ENCODE results near the gene KLRC4. TPM values are rescaled to one million over a fixed set of nuclear protein-coding genes. Genes with fewer than 3 reads are reported as not detected.

KLRC4 gene
- total and polyA plus RNA-seq, 10 of the 15 experiments (the other 5 are each of a cell fraction or from before 2014, with no cell fraction given) = 0.07 to 0.34 TPM; not detected in 8

DNA sequence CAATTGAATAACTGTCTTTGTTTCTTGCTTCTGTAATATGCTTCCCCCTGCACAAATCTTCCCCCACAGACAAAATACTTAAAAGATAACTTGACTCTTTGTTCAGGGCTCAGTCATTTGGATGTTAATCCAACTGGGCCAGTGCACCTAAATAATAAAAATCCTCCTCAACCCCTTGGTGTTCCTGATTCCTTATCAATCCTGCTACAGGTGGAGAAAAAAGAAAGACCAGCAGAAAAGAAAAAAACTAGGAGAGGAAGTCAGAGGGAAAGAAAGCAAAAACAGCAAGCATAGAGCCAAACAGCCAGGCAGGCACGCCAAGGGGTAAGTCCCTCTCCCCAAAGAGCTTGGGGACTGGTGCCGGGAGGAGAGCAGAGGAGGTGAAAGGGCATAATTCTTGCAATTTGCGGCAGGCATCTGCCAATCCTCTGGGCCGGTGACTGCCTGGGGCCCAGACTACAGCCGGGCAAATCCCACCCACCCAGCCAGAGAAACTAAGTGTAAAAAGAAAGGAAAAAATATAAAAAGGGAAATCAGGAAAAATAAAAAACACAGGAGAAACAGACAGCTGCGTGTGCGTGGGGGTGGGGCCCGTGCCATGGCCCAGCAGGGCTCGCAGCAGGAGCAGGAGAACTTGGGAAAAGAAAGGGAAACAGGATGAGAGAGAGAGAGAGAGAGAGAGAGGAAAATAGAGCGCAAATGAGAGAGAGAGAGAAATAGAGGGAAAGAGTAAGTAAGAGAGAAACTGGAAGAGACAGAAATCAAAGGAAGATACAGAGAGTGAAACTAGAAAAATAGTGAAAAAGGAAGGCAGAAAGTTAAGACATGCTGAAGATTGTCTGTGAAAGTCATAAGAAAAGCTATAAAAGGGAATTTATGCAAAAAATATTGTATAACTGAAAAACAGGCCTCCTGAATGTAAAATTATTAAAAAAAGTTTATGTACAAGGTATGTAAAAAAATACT is 41.1 kb downstream of the KLRC4 start:
- H3K4me3 ChIP-seq = no peak overlapping the region
- ChIA-PET CTCF (interaction anchor here (1.2 to 4.0 kb wide), 2 partner anchors 37 to 43 kb away, joined by 3 to 30 read pairs; no protein-coding TSS in a partner anchor), SMC1A (ENCODE audit: uncharacterized antibody, unreplicated experiment) (interaction anchor here (2.3 to 6.5 kb wide), 3 partner anchors 27 to 192 kb away, joined by 21 to 51 read pairs (median 41); partner anchors contain the start of gene KLRC4), POLR2A (interaction anchor here (0.7 kb wide), 1 partner anchor 631 kb away, joined by 3 read pairs; no protein-coding TSS in a partner anchor), RAD21 (ENCODE audit: unreplicated experiment) (interaction anchor here (6.0 kb wide), 1 partner anchor 25 kb away, joined by 75 read pairs; no protein-coding TSS in a partner anchor)
- intact Hi-C loops (cut with micrococcal nuclease; ENCODE audit: unreplicated experiment) = no loop called here
- in situ Hi-C loops (cut with MboI) = no loop called here
- no peaks in the 10 kb centered on the region for H3K79me2 ChIP-seq (ENCODE audit: control insufficient read depth, insufficient read depth, low read length)
- H3K4me1 ChIP-seq (ENCODE audit: control insufficient read depth, insufficient read depth, low read length) = peaks cover 11% of the 10 kb centered on the region
- WGBS (ENCODE audit: insufficient coverage, insufficient replicate concordance, low lambda C conversion rate, missing lambda C conversion rate) = 70% methylated on average over 10 of the region's 10 CpGs
- DNase-seq (ENCODE audit: low read depth, low spot score) (no peak), FAIRE-seq (no peak), ATAC-seq (no peak)
- H3K9me3 ChIP-seq (replicated peaks; ENCODE audit: control insufficient read depth, insufficient read depth, low read length) = peaks cover 6% of the 10 kb centered on the region; the same call in 2 of the 3 replicates
- no peak overlapping the region for H3K4me2 ChIP-seq (ENCODE audit: control insufficient read depth, insufficient read depth)
- H2AFZ ChIP-seq (ENCODE audit: control insufficient read depth, low read depth, low read length) = no peak overlapping the region
- no peaks in the 10 kb centered on the region for H4K20me1 ChIP-seq (ENCODE audit: control insufficient read depth, insufficient read depth)
- no peak overlapping the region for H3K27ac ChIP-seq (ENCODE audit: control insufficient read depth, insufficient read depth)
- BruUV-seq (replicated peaks) = no TSS peak
- H3K27me3 ChIP-seq (replicated peaks in 1 of 2; ENCODE audit: control insufficient read depth in 2 of 2, insufficient read depth in 2 of 2, low read length in 1 of 2) = no peaks in the 10 kb centered on the region
- H3K36me3 ChIP-seq (ENCODE audit: control insufficient read depth in 2 of 2, insufficient read depth in 2 of 2, low read length in 1 of 2) = no peaks in the 10 kb centered on the region; a peak in 1 of 4 replicates
- no peak overlapping the region for H3K9ac ChIP-seq (ENCODE audit: control insufficient read depth, insufficient read depth, low read length)
- TF ChIP-seq, protein P1, sequence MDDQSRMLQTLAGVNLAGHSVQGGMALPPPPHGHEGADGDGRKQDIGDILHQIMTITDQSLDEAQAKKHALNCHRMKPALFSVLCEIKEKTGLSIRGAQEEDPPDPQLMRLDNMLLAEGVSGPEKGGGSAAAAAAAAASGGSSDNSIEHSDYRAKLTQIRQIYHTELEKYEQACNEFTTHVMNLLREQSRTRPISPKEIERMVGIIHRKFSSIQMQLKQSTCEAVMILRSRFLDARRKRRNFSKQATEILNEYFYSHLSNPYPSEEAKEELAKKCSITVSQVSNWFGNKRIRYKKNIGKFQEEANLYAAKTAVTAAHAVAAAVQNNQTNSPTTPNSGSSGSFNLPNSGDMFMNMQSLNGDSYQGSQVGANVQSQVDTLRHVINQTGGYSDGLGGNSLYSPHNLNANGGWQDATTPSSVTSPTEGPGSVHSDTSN (IDR thresholded peaks at IDR 0.05; ENCODE audit: insufficient replicate concordance, low read depth, low read length) = no peak
- TF ChIP-seq IRF5 (IDR thresholded peaks at IDR 0.05; ENCODE audit: borderline replicate concordance) (no peak), ZBTB11 (CRISPR knock-in tag; IDR thresholded peaks at IDR 0.05) (no peak), POU2F2 (IDR thresholded peaks at IDR 0.05; ENCODE audit: borderline replicate concordance, low read depth, low read length) (no peak), SKIL (IDR thresholded peaks at IDR 0.05; ENCODE audit: low read depth, poor library complexity, severe bottlenecking) (no peak), ZNF217 (IDR thresholded peaks at IDR 0.05) (no peak), ETV6 (conservative IDR thresholded peaks at IDR 0.05 in 1 of 2, IDR thresholded peaks at IDR 0.05 in 1 of 2; ENCODE audit: borderline replicate concordance in 1 of 2, low read depth in 1 of 2) (no peak)
- TF ChIP-seq, protein P2, sequence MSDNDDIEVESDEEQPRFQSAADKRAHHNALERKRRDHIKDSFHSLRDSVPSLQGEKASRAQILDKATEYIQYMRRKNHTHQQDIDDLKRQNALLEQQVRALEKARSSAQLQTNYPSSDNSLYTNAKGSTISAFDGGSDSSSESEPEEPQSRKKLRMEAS (IDR thresholded peaks at IDR 0.05; ENCODE audit: low read depth, low read length) = no peak
- TF ChIP-seq, protein P3, sequence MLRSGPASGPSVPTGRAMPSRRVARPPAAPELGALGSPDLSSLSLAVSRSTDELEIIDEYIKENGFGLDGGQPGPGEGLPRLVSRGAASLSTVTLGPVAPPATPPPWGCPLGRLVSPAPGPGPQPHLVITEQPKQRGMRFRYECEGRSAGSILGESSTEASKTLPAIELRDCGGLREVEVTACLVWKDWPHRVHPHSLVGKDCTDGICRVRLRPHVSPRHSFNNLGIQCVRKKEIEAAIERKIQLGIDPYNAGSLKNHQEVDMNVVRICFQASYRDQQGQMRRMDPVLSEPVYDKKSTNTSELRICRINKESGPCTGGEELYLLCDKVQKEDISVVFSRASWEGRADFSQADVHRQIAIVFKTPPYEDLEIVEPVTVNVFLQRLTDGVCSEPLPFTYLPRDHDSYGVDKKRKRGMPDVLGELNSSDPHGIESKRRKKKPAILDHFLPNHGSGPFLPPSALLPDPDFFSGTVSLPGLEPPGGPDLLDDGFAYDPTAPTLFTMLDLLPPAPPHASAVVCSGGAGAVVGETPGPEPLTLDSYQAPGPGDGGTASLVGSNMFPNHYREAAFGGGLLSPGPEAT (IDR thresholded peaks at IDR 0.05; ENCODE audit: low read depth) = no peak
